Heart left ventricle (tissue), 16 donors: ENCODE data around the gene LYVE1. TPM values are rescaled to one million over a fixed set of nuclear protein-coding genes. Genes with fewer than 3 reads are reported as not detected.

Experiments used
- ATAC-seq, 4 donors: fragments of 200-7000 bp; cut with Tn5 transposase; one replicate each; pipeline ENCODE4 v1.9.1; 2020 to 2022; ENCODE audit warnings: moderate library complexity in 4 of 4, mild to moderate bottlenecking in 3 of 4, moderate number of reproducible peaks in 1 of 4
- DNase-seq, 5 donors: peaks; one replicate each; pipeline ENCODE4 v3.0.0-alpha.2; 2020
- H3K27ac ChIP-seq, 12 donors: fragments of 200-600 bp; sonication (generic) in 4 of 12; one replicate each; pipeline versions ENCODE4 v1.5.0 to v1.8.0; 2016 to 2022; ENCODE audit warnings: mild to moderate bottlenecking in 2 of 12
- H3K27me3 ChIP-seq, 9 donors: fragments of 200-600 bp; sonication (generic) in 2 of 9; one replicate each; pipeline versions ENCODE4 v1.5.1 to v1.8.0; 2016 to 2022; ENCODE audit warnings: mild to moderate bottlenecking in 3 of 9
- H3K36me3 ChIP-seq, 9 donors: fragments of 200-600 bp; sonication (generic) in 2 of 9; one replicate each; pipeline versions ENCODE4 v1.5.0 to v1.8.0; 2018 to 2022; ENCODE audit warnings: mild to moderate bottlenecking in 2 of 9
- H3K4me1 ChIP-seq, 12 donors: fragments of 200-600 bp; sonication (generic) in 4 of 12; one replicate each; pipeline versions ENCODE4 v1.5.0 to v1.8.0; 2016 to 2022; ENCODE audit warnings: mild to moderate bottlenecking in 3 of 12
- H3K4me3 ChIP-seq, 12 donors: fragments of 200-600 bp; sonication (generic) in 4 of 12; one replicate each; pipeline versions ENCODE4 v1.5.0 to v1.8.0; 2017 to 2022; ENCODE audit warnings: mild to moderate bottlenecking in 9 of 12, moderate library complexity in 4 of 12
- H3K9me3 ChIP-seq, 12 donors: fragments of 200-600 bp; sonication (generic) in 4 of 12; one replicate each; pipeline versions ENCODE4 v1.5.0 to v1.8.0; 2016 to 2022; ENCODE audit warnings: mild to moderate bottlenecking in 1 of 12
- CTCF ChIP-seq, 12 donors: fragments of 200-600 bp; sonication (generic) in 4 of 12; IDR thresholded peaks; one replicate each; pipeline versions ENCODE4 v1.5.0 to v1.8.0; 2018 to 2022; ENCODE audit warnings: antibody characterized with exemption in 12 of 12, mild to moderate bottlenecking in 5 of 12
- POLR2A ChIP-seq, 2 donors: fragments of 450-650 bp; IDR thresholded peaks; one replicate each; pipeline ENCODE4 v1.6.1; 2017; ENCODE audit warnings: antibody characterized with exemption in 2 of 2, mild to moderate bottlenecking in 2 of 2, moderate library complexity in 2 of 2
- WGBS, 4 donors: extraction: QIAGEN DNeasy Blood & Tissue Kit in 2 of 4; methylation state at CpG; one replicate each; pipeline versions ENCODE4 v1.1.5 to v1.1.7; 2013 to 2018; 5-methylcytosine and 5-hydroxymethylcytosine counted together
- intact Hi-C, 10 donors: fragments of 100-400 bp; cut with DNase I; formaldehyde crosslinking; loops; one replicate each; pipeline versions ENCODE4 v1.11.1 to v1.14.2; 2022
- polyA plus RNA-seq, 2 donors: library from polyadenylated mRNA; stranded (reverse); fragments of 200-250 nt; gene quantifications; one replicate each; pipeline ENCODE4 v1.2.3, GENCODE V29; 2013
- total RNA-seq, 9 donors: library from RNA; depleted of rRNA in 2 of 9; stranded (reverse); fragments of >200 nt in 2 of 9; fragmentation: NEBNext Ultra II Directional in 3 of 9; extraction: Animal tissue kit (Norgen Biotek cat#: 25700) in 3 of 9; gene quantifications; one replicate each; pipeline versions ENCODE4 v1.1.0 to v1.2.4, GENCODE V29; 2016 to 2023
- donor health status: ischemic (EF 13 %, LVEDD 7.1; RV severe dilation, severe dysfunction).
- donor health status: healthy with polysubstance abuse.
- donor health status: DM: no; HTN: yes; CAD: no.
- donor health status: DM: no; HTN: no; CAD: no.
- donor health status: ischemic (EF 25% LVEDD 6.9; RV normal size, moderate dysfunction).
- donor health status: ischemic (EF 25% LVEDD 5.7; RV mildly dilated, moderate dysfunction).
- donor health status: healthy.
- donor health status: DM: yes; HTN: yes; CAD: no.
- donor health status: ischemic (EF 35%, LVEDD 5.7; RV mildly dilated, moderate dysfunction).
- donor health status: nonischemic (EF 11% LVEDD 7.7; RV severe dilation, severe dysfunction).
- donor health status: DM: yes; HTN: yes; CAD: no.
- donor health status: PGD.
- donor health status: ischemic (EF 29% LVEDD 5.4; RV normal size, mild dysfunction).
- donor health status: nonischemic (EF 23%, LVEDD 6.1; RV moderate dilation, normal function).

LYVE1 gene
- total and polyA plus RNA-seq, 11 donors: 8.1 to 163 (median 24.1) TPM

- H3K4me1 ChIP-seq: no peaks in the 10 kb centered on the region
- ATAC-seq (no peak), DNase-seq (no peak)
- no peaks in the 10 kb centered on the region for H3K27me3 ChIP-seq
- H3K27ac ChIP-seq: no peak overlapping the region
- TF ChIP-seq CTCF (IDR thresholded peaks at IDR 0.05) (no peak), POLR2A (IDR thresholded peaks at IDR 0.05) (no peak)
- intact Hi-C loops: no loop called here
- WGBS, 4 donors: 78 to 96% (median 86%) methylated on average over 2 of the region's 2 CpGs
- H3K4me3 ChIP-seq: no peak overlapping the region
- H3K36me3 ChIP-seq: peaks cover 0 to 100% (median 97%) of the 10 kb centered on the region in 9 donors
- H3K9me3 ChIP-seq: no peaks in the 10 kb centered on the region
Measured at GRCh38 chr11:10522921-10523320, 45.5 kb downstream of the LYVE1 start.

DNA sequence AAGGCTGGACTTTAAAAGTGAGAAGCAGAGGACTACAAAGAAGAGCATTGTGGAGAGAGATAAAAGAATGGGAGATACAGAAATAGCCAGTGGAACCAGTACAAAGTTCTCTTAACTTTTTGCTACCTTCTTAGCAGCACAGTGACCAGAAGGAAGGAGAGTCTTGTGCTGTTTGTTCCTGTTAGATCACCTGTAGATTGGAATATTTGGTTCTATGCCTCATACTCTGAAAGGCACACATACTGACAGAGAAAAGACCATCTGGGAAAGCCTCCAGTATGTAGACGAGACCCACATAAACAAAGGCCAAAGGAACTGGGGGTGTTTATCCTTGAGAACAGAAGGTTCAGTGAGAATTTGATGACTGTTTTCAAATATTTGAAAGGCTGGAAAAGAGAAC lies 46.2 kb downstream of the LYVE1 start:
- H3K36me3 ChIP-seq: peaks cover 0 to 99% (median 92%) of the 10 kb centered on the region in 9 donors
- WGBS, 4 donors: 70 to 75% (median 73%) methylated on average over 1 of the region's 1 CpG
- no peaks in the 10 kb centered on the region for H3K4me1 ChIP-seq
- no peak overlapping the region for H3K27ac ChIP-seq
- no peaks in the 10 kb centered on the region for H3K9me3 ChIP-seq
- H3K4me3 ChIP-seq: no peak overlapping the region
- DNase-seq: no peak
- ATAC-seq: no peak
- TF ChIP-seq POLR2A (IDR thresholded peaks at IDR 0.05) (no peak), CTCF (IDR thresholded peaks at IDR 0.05) (no peak)
- intact Hi-C loops: no loop called here
- no peaks in the 10 kb centered on the region for H3K27me3 ChIP-seq

DNA sequence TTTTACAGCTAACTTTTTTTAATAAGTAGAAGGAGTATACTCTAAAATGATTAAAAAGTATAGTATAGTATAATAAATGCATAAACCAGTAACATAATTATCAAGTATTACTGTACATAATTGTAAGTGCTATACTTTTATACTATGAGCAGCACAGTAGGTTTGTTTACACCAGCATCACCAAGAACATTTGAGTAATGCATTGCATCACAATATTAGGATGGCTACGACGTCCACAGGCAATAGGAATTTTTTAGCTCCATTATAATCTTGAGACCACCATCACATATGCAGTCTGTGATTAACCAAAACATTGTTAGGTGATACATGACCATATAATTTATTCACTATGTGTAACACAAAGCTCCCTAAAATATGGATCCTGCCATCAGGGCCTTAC lies 47.9 kb downstream of the LYVE1 start:
- Histone ChIP-seq H3K4me3 (no peak overlapping the region), H3K27me3 (no peaks in the 10 kb centered on the region), H3K36me3 (peaks cover 0 to 93% (median 78%) of the 10 kb centered on the region in 9 donors), H3K4me1 (no peaks in the 10 kb centered on the region), H3K9me3 (no peaks in the 10 kb centered on the region), H3K27ac (no peak overlapping the region)
- intact Hi-C loops: no loop called here
- TF ChIP-seq POLR2A (IDR thresholded peaks at IDR 0.05) (no peak), CTCF (IDR thresholded peaks at IDR 0.05) (no peak)
- no peak for DNase-seq
- WGBS, 4 donors: 88 to 94% (median 92%) methylated on average over 2 of the region's 2 CpGs
- ATAC-seq: no peak

DNA sequence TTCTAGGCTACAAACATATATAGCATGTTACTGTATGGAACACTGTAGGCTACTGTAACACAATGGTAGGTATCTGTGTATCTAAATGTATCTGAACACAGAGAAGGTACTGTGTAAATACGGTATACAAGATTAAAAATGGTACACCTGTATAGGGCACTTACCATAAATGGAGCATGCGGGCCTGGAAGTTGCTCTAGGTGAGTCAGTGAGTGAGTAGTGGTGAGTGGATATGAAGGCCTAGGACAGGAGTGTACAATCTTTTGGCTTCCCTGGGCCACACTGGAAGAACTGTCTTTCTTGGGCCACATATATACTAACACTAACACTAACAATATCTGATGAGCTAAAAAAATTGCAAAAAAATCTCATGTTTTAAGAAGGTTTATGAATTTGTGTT lies 48.8 kb downstream of the LYVE1 start:
- intact Hi-C loops: loop anchor here (5.0 to 10.0 kb wide), 4 partner anchors 112 to 218 kb away; no protein-coding TSS in a partner anchor
- Histone ChIP-seq H3K27me3 (no peaks in the 10 kb centered on the region), H3K27ac (no peak overlapping the region), H3K4me1 (peaks cover 0 to 6% (median under 1%) of the 10 kb centered on the region in 12 donors), H3K36me3 (peaks cover 0 to 89% (median 68%) of the 10 kb centered on the region in 9 donors), H3K9me3 (no peaks in the 10 kb centered on the region), H3K4me3 (no peak overlapping the region)
- DNase-seq (no peak), ATAC-seq (no peak)
- 94 to 100% (median 100%) methylated on average over 2 of the region's 2 CpGs for WGBS, 4 donors
- TF ChIP-seq CTCF (IDR thresholded peaks at IDR 0.05): no peak
- TF ChIP-seq POLR2A (IDR thresholded peaks at IDR 0.05): no peak
